H1 (cell line): ENCODE results near the gene TMOD4. TPM values are rescaled to one million over a fixed set of nuclear protein-coding genes. Genes with fewer than 3 reads are reported as not detected.

ENCODE experiments used
- ZNF274 ChIP-seq: IDR thresholded peaks from 2 replicates; pipeline ENCODE4 v1.7.0; 2012; ENCODE audit warnings: low read length, borderline replicate concordance; ENCODE audit errors: extremely low read depth
- polyA plus RNA-seq, 7 experiments: library from polyadenylated mRNA; depleted of rRNA in 3 of 7; stranded (reverse) in 5 of 7; unstranded in 2 of 7; fragments of >200 nt in 5 of 7; fragments of 200-250 nt in 2 of 7; gene quantifications; 1 replicate in 5 of 7; 2 replicates in 1 of 7; 4 replicates in 1 of 7; pipeline versions ENCODE4 v1.2.1 to v1.2.3, GENCODE V29; 2011 to 2013; ENCODE audit warnings: missing spikeins in 2 of 7, mixed read lengths in 2 of 7
- total RNA-seq: library from RNA; stranded (reverse); fragmentation: NEBNext Ultra II Directional; extraction: Animal tissue kit (Norgen Biotek cat#: 25700); gene quantifications from 2 replicates; pipeline ENCODE4 v1.2.1, GENCODE V29; 2021

TMOD4 gene
- total and polyA plus RNA-seq, 2 of the 8 experiments (the other 6 are each of a cell fraction or from before 2014, with no cell fraction given) = 0.42 TPM; not detected in 1

- no peak for TF ChIP-seq ZNF274
Measured at GRCh38 chr1:151157067-151157531, 18.7 kb downstream of the TMOD4 start (continued).
